Brain microvascular endothelial cell (primary cell): ENCODE measurements around the gene UBA52.

Experiments
- DNase-seq: peaks from one replicate; pipeline ENCODE4 v3.0.0-alpha.2; 2020
- H3K27ac ChIP-seq: fragments of 250-450 bp; sonication (Bioruptor Pico); 2 replicates; pipeline ENCODE4 v1.5.1; 2020; ENCODE audit warnings: mild to moderate bottlenecking, moderate library complexity
- H3K27me3 ChIP-seq: fragments of 250-450 bp; sonication (Bioruptor Pico); replicated peaks from 2 replicates; pipeline ENCODE4 v1.5.1; 2020; ENCODE audit warnings: mild to moderate bottlenecking
- H3K36me3 ChIP-seq: fragments of 250-450 bp; sonication (Bioruptor Pico); replicated peaks from 2 replicates; pipeline ENCODE4 v1.5.1; 2020; ENCODE audit warnings: mild to moderate bottlenecking
- H3K4me3 ChIP-seq: 2 replicates; pipeline ENCODE4 v1.5.1; 2011; ENCODE audit warnings: low read depth, mild to moderate bottlenecking, control low read depth, low read length, moderate library complexity
- in situ Hi-C: cut with HindIII; loops from 2 replicates; pipeline ENCODE4 v1.10.0; 2017; ENCODE audit warnings: low sequenced_read_pairs, low pct_ligation_motif_present
- TF ChIP-seq, protein P1 (sequence below): IDR thresholded peaks from 2 replicates; pipeline ENCODE4 v1.5.1; 2011; ENCODE audit warnings: low read depth, mild to moderate bottlenecking, moderate library complexity, low read length, control low read depth, inconsistent platforms; ENCODE audit errors: missing control alignments

Gene UBA52

DNA sequence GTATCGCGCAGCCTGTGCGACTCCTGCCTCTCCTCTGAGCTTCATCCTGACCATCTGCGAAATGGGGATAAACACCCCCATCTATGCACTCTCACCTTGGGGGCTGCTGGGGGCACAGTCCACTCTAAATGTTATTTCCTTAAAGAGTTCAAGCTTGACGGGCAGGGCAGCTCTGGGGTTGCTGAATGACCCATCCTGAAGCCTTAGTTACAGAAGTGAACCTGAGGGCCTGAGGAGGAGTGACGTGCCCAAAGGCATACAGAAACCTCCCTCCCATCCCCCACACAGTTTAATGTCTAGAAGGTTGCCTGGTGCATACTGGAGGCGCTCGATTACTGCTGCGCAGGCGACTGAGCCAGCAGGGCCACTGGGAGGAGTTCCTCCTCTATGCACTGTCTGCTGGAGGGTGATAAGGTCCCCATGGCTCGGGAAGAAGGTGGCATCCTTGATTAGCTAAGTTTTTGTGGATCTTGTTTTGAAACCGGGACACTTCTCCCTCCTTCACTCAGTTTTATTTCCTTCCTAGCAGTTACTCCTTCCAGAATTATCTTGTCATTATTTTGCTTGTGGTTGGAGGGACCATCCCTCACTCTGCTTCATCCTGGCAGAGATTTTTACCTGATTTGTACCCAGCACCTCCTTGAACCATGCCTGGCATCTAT, 27.7 kb upstream of the UBA52 start:
- TF ChIP-seq, protein P1, sequence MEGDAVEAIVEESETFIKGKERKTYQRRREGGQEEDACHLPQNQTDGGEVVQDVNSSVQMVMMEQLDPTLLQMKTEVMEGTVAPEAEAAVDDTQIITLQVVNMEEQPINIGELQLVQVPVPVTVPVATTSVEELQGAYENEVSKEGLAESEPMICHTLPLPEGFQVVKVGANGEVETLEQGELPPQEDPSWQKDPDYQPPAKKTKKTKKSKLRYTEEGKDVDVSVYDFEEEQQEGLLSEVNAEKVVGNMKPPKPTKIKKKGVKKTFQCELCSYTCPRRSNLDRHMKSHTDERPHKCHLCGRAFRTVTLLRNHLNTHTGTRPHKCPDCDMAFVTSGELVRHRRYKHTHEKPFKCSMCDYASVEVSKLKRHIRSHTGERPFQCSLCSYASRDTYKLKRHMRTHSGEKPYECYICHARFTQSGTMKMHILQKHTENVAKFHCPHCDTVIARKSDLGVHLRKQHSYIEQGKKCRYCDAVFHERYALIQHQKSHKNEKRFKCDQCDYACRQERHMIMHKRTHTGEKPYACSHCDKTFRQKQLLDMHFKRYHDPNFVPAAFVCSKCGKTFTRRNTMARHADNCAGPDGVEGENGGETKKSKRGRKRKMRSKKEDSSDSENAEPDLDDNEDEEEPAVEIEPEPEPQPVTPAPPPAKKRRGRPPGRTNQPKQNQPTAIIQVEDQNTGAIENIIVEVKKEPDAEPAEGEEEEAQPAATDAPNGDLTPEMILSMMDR: no peak
- H3K27ac ChIP-seq: no peak overlapping the region

DNA sequence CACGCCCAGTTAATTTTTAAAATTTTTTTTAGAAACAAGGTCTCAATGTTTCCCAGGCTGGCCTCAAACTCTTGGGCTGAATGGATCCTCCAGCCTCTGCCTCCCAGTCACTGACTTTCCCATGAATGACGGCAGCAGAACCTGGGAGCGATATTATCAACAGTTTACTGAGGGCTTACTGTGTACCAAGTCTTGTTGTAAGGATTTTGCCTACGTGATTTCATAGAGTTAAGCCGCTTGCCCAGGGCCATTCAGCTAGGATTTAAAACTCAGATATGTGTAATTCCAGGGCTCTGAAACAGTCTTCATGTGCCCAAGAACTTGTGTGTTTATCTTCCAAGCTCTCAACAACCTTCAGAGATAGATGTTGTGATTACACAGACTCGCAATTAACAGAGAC, 20.0 kb upstream of the UBA52 start:
- Histone ChIP-seq H3K36me3 (no peaks in the 10 kb centered on the region), H3K27me3 (no peaks in the 10 kb centered on the region), H3K27ac (no peak overlapping the region), H3K4me3 (no peak overlapping the region)
- in situ Hi-C loops: no loop called here
- TF ChIP-seq, protein P1: no peak
- no peak for DNase-seq

More for the DNA sequence above, 27.7 kb upstream of the UBA52 start:
- Histone ChIP-seq H3K4me3 (peak overlapping the region; percentile 80), H3K36me3 (peaks cover 20% of the 10 kb centered on the region), H3K27me3 (no peaks in the 10 kb centered on the region)
- in situ Hi-C loops: no loop called here
- DNase-seq: peak; percentile 62

DNA sequence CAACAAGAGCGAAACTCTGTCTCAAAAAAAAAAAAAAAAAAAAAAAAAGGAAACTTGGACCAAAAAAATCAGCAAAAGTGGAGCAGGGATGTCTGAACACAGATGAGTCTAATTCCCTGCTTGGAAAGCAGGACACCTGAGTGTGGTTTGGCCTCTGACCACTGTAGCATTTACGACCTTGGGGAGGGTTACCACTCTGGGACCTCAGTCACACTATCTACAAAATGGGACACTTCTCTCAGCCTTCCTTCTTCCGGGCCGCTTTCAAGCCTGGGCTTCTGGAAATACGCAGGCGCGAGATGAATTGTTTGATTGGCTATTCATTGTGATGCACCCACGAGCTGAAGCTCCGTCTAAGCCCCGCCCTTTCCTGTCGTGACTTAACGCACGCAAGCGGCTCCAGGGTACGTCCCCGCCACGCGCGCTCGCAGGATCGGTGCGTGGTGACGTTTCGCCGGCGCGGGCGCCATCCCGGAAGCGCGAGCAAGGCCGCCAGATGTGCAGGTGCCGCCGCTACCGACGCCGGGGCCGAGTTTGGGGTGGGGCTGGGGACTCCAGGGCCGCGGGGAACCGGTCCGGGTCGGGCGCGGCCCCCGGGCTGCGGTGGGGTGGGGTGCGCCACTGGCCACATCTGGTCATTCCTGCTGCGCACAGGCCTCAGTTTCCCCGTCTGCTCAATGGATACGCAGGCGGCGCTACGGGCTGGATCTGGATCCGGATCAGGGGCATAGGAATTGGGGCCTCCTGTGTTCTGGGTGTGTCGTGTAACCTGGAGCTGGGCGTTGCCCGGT, 14.1 kb upstream of the UBA52 start, which contains the start of gene KXD1:
Gene KXD1 (plus strand): TSS at position 460 of the 791 bp plus-strand sequence. CDS start 4,187 bp downstream, outside the sequence.
- H3K27me3 ChIP-seq: no peaks in the 10 kb centered on the region
- TF ChIP-seq, protein P1: no peak
- peaks cover 8% of the 10 kb centered on the region for H3K36me3 ChIP-seq
- H3K4me3 ChIP-seq: peak within 1 kb of the TSS; percentile 99
- in situ Hi-C loops: no loop called here
- H3K27ac ChIP-seq: peak within 1 kb of the TSS; percentile 80
- DNase-seq: peak; percentile 98

DNA sequence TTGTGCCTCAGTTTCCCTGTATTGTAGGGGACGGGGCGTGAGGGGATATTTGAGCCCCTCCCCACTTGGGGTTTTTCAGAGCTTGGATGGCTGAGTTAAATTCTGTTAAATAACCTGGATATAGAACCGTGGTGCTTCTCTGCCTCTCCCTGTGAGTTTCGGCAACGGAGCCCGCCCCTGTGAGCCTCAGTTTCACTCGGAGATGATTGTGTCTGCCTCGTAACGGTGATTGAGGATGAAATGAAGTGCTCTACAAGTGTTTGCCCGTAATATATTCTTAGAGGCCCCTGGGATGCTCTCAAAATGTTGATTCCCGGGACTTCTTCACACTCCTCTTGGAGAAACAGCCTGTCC, 13.5 kb upstream of the UBA52 start:
- H3K4me3 ChIP-seq: peak overlapping the region; percentile 99
- in situ Hi-C loops: no loop called here
- DNase-seq: no peak
- no peaks in the 10 kb centered on the region for H3K27me3 ChIP-seq
- TF ChIP-seq, protein P1: no peak
- peak overlapping the region; percentile 80 for H3K27ac ChIP-seq
- peaks cover 11% of the 10 kb centered on the region for H3K36me3 ChIP-seq

DNA sequence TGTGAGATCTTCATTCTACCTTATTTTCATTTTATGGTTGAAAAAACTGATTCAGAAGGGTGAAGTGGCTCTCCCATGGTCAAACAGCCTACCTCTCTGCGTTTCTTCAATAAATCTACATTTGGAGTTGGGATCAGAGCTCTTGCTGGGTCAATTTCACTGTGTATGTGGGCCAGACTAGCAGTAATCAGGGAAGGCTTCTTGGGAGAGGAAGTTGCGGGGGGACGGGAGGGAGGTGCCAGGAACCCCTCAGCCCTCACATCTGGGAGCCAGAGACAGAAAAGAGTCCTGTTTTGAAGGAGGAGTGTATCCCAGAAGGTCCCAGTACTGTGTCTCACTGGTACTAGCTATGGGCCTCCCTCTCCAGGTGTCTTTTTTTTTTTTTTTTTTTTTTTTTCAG, 13.1 kb upstream of the UBA52 start:
- Histone ChIP-seq H3K27me3 (no peaks in the 10 kb centered on the region), H3K4me3 (peak overlapping the region; percentile 99), H3K27ac (peak overlapping the region; percentile 80), H3K36me3 (peaks cover 11% of the 10 kb centered on the region)
- DNase-seq: no peak
- in situ Hi-C loops: no loop called here
- TF ChIP-seq, protein P1: no peak
